Progenitor cell of endocrine pancreas (in vitro differentiated cells): ENCODE results near the gene DNAAF8. TPM values are rescaled to one million over a fixed set of nuclear protein-coding genes. Genes with fewer than 3 reads are reported as not detected.

Experiments
- DNase-seq: peaks from one replicate; pipeline ENCODE4 v3.0.0; 2021; ENCODE audit warnings: low spot score; ENCODE audit not compliant: unreplicated experiment
- H3K27ac Mint-ChIP-seq: 2 replicates; pipeline ENCODE4 v1.8.0; 2021; ENCODE audit warnings: mild to moderate bottlenecking, moderate library complexity, mixed read lengths
- H3K27me3 Mint-ChIP-seq: 2 replicates; pipeline ENCODE4 v1.8.0; 2021; ENCODE audit warnings: mixed read lengths
- H3K36me3 Mint-ChIP-seq: 2 replicates; pipeline ENCODE4 v1.8.0; 2022; ENCODE audit warnings: mixed read lengths; ENCODE audit not compliant: insufficient read depth
- H3K4me1 Mint-ChIP-seq: 2 replicates; pipeline ENCODE4 v1.8.0; 2021; ENCODE audit warnings: low read depth, mixed read lengths
- H3K4me3 Mint-ChIP-seq: 2 replicates; pipeline ENCODE4 v1.8.0; 2021; ENCODE audit warnings: low read depth, mild to moderate bottlenecking, moderate library complexity, mixed read lengths
- H3K9me3 Mint-ChIP-seq: 2 replicates; pipeline ENCODE4 v1.8.0; 2021; ENCODE audit warnings: low read depth, mixed read lengths
- CTCF ChIP-seq: fragments of 200-600 bp; sonication (generic); IDR thresholded peaks from one replicate; pipeline ENCODE4 v1.5.0; 2021; ENCODE audit warnings: antibody characterized with exemption, mild to moderate bottlenecking; ENCODE audit not compliant: unreplicated experiment
- total RNA-seq: library from RNA; stranded (reverse); gene quantifications from 2 replicates; pipeline ENCODE4 v1.2.1, GENCODE V29; 2021

DNAAF8 gene
- total RNA-seq, 1 donor from 2014 or later = 1.1 TPM

DNA sequence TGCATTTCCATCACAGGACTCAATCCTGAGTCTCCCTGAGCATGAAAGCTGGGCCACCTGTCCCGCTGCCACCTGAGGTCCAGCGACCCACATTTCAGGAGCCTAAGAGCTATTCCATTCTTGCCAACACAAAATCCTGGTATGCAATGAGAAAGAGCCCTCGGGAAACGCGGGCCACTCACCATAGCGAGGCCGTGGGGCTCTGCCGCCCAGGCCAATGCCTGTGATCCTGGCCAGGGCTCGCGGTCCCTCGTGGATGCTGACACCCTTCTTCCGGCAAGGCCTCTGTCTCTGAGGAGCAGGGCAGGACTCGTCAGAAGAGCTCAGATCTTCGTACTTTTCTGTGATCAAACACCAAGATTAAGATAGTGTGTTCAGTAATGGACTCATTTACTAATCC lies 29.4 kb upstream of the DNAAF8 start:
- no peak for TF ChIP-seq CTCF
- peaks cover 10% of the 10 kb centered on the region for H3K36me3 Mint-ChIP-seq
- no peak overlapping the region for H3K4me3 Mint-ChIP-seq
- DNase-seq = no peak
- no peaks in the 10 kb centered on the region for H3K27me3 Mint-ChIP-seq
- no peaks in the 10 kb centered on the region for H3K9me3 Mint-ChIP-seq
- H3K27ac Mint-ChIP-seq = no peak overlapping the region
- no peaks in the 10 kb centered on the region for H3K4me1 Mint-ChIP-seq

DNA sequence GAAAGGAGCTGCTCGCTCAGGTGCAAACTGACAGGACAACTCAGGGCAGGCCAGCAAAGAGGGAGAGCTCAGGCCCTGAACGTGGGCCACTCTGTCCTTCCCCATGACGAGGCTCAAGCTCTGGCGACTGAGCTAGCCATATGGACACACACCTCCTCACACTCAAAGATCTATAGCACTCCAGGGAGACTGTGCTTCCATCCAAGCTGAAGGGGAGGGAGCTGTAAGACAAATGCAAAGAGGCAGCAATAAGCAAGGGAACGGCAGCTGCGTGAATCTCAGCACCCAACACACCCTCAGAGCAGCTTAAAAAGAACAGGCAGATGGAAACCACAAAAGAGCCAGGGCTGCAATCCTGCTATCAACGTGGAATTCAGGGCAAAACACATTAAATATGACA lies 27.5 kb upstream of the DNAAF8 start:
- no peak for DNase-seq
- Mint-ChIP-seq H3K27me3 (no peaks in the 10 kb centered on the region), H3K9me3 (no peaks in the 10 kb centered on the region), H3K4me3 (no peak overlapping the region), H3K36me3 (peaks cover 13% of the 10 kb centered on the region), H3K27ac (no peak overlapping the region), H3K4me1 (no peaks in the 10 kb centered on the region)
- TF ChIP-seq CTCF = no peak

DNA sequence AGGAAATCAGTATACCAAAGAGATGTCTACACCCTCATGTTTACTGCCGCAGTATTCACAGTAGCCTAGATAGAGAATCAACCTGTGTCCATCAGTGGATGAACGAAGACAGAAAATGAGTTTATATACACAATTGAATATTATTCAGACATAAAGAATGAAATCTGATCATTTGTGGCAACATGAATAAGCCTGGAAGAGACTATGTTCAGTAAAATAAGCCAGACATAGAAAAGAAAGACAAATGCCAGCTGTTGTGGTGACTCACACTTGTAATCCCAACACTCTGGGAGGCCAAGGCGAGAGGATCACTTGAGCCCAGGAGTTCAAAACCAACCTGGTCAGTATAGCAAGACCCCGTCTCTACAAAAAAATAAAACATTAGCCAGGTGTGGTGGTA lies 24.9 kb upstream of the DNAAF8 start:
- Mint-ChIP-seq H3K27ac (no peak overlapping the region), H3K4me3 (no peak overlapping the region), H3K4me1 (no peaks in the 10 kb centered on the region), H3K9me3 (no peaks in the 10 kb centered on the region), H3K27me3 (no peaks in the 10 kb centered on the region), H3K36me3 (peaks cover 18% of the 10 kb centered on the region)
- DNase-seq = no peak
- TF ChIP-seq CTCF = no peak

DNA sequence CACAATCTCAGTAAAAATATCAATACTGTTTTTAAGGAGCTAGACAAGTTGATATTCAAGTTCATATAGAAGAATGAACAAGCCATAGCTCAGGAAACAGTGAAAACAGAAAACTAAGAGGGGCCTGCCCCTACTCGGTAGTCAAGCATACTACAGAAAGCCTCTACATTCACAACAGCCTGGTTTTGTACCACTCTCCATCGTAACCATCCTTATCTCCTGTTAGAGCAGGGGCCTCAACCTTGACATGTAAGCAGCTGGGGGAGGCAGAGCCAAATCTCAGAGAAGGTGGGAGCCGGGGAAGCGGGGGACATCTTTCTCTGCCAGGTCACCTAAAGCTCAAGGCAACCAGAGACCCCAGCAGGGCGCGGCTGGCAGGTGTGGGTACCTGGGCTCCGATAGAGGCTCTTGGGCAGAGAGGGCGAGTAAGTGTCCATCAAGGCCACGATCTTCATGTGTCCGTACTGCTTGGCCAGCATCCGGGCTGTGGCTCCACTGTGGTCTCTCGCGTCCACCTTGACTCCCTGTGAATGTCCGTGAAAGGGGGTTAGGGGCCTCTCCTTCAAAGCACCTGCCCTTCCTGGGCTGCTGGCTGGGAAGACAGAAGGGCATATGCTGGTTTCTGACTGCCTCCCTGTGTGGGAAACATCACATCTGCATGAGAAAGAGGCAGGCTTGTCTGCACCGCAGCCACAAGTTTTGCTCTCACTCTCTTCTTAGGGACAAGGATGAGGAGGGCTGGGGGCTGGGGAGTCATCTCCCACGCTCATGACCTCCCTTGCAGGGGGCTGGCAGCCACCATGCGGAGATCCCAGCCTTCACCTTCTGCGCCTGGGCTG lies 20.5 kb upstream of the DNAAF8 start:
- no peak for DNase-seq
- Mint-ChIP-seq H3K4me1 (no peaks in the 10 kb centered on the region), H3K36me3 (peaks cover 20% of the 10 kb centered on the region), H3K27me3 (no peaks in the 10 kb centered on the region), H3K4me3 (no peak overlapping the region), H3K9me3 (no peaks in the 10 kb centered on the region), H3K27ac (no peak overlapping the region)
- TF ChIP-seq CTCF = no peak

GRCh38 chr16:4714996-4715395 lies 19.3 kb upstream of the DNAAF8 start:
- H3K27ac Mint-ChIP-seq = no peak overlapping the region
- TF ChIP-seq CTCF = no peak
- no peak for DNase-seq
- no peak overlapping the region for H3K4me3 Mint-ChIP-seq
- H3K4me1 Mint-ChIP-seq = no peaks in the 10 kb centered on the region
- H3K9me3 Mint-ChIP-seq = no peaks in the 10 kb centered on the region
- H3K36me3 Mint-ChIP-seq = peaks cover 15% of the 10 kb centered on the region
- no peaks in the 10 kb centered on the region for H3K27me3 Mint-ChIP-seq
